Measurements from ENCODE around the gene NMNAT2.

Gene NMNAT2

DNA sequence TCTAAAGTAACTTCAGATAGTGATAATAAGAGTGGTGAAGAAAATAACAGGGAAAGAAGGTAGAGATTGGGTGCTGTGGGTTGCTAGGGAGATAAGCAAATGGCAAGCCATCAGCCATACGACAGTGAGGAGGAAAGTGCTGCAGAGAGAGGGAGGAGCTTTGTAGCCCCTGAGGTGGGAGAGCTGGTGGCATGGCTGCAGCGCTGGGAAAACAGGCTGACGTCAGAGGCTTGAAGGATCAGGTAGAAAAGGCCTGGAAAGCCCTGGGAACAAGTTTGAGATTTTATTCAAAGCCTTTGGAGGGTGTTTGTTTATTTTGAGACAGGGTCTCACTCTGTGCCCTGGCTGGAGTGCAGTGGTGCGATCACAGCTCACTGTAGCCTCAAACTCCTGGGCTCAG is 109.5 kb downstream of the NMNAT2 start:
- no peak for DNase-seq

DNA sequence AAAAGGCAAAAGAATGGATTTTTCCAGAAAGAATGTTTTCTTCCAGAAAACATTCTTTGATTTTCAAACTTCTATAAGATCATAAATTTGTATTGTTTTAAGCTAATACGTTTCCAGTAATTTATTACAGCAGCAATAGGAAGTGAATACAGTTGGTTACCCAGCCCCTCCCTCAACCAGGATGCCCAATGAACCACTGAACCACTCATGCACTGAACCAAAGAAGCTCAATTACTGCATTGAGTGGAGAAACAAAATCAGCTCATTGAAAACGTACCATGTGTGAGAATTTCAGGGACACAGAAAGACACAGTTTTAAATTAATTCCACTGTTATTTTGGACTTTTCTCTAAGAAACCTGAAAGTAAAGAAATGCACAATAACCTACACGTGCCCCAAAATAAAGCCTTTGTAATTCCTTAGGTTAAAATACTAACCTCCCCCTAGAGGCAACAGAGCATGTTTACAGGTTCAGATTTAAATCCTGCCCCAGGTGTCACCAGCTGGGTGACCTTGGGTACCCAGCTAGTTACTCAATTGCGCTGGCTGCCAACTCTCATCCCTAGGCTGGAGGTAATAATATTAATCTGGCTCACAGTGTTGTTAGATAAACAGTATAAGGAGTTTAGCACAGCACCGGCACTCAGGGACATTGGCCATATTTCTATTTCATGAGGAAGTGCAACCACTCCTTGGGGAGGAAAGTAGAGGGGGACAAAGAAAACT is 111.7 kb downstream of the NMNAT2 start:
- DNase-seq = no peak

DNA sequence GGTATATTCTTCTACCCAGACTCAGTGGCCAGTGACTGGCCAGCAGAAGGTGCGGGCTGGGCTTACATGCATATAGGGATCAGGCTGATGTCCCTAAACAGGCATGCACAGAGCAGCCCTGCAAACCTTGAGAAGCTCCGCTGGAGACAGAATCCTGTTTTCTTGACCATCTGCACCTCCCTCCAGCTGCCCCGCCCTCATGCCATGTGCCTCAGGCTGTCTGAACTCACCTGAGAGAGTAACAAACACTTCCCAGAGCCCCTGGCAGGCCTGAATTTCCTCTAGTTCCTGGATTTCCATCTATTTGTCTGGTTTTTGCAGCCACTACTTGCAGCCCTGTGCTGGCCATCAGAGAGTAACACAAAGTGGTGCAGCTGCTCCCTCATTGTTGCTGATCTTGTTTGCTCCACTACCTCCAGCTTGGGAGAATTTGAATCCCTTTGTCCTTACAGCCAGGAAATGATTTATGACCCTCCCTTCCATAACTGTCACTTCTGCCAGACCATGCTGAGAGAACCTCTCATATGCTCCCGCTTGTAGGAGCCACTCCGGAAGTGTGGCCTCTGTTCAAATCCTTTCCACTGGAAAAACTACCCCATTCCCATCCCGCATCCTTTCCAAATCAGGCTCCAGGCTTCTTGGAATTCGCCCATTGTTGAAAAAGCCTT is 113.6 kb downstream of the NMNAT2 start:
- DNase-seq = no peak

DNA sequence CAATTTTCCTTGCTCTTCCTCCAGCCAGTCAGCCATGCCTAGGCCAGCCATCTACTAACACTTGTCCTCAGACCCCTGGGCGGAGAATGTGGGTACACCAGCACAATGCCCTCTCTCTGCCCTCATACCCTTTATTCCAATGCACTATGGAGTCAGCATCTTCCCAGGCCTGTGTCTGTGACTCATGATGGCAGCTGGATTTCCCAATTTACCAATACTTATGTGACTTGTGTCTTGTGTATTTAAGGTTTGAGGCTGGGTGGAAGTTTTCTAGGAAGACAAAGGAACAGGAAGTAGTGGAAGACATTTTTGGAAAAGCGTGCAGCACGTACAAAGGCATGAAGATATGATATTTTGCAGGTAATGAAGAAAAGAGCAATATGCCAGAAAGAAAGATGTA is 114.3 kb downstream of the NMNAT2 start:
- no peak for DNase-seq

DNA sequence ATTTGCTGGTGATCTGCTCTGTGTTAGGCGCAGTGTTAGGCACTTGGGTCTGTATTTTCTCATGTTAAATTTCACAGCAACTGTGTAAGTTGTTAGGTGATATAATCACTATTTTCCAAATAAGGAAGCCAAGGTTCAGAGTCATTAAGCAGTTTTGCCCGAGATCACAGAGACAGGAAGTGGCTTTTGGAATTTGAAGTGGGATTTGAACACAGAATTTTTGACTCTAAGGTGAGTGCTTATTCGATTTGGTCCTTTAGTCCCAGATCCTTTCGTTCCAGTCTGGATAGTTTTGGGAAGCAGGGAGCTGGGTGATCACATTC is 114.9 kb downstream of the NMNAT2 start:
- no peak for DNase-seq

DNA sequence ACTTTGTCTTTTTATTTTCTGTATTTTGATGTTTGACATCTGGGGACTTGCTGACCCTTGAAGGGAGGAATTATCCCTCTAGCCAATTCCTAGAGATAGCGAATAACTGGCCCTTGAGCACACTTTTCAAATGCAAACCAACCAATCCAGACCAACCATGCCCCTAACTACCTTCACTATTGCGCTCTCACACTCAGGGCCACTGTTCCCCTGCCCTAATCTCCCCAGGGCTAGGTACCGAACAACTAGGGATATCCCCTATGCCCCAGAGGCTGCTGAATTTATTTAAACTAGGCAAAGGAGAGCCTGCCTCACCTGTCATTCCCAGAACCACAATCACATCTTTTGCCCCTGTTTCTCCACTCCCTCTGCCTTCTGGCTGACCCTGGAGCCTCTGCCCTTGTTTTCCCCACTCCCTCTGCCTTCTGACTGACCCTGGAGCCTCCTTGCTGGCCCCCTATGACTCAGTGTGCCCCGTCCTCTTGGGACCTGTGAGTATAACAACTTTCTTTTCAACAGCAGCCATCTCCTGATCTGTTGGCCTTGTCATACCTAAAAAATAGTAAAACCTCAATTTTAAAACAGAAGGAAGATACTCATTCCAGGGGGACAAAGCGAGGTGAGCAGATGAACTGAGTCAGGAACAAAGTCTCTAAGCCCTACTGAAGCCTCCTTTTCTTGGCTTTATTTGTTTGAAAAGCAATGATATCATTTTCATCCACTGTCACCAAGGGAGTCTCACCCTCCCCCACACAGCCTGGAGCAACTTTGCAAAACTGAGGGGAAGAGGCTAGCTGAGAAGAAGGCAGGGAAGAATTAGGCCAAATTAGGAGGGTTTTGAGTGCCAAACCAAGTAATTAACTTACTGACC is 115.5 kb downstream of the NMNAT2 start:
- no peak for DNase-seq

DNA sequence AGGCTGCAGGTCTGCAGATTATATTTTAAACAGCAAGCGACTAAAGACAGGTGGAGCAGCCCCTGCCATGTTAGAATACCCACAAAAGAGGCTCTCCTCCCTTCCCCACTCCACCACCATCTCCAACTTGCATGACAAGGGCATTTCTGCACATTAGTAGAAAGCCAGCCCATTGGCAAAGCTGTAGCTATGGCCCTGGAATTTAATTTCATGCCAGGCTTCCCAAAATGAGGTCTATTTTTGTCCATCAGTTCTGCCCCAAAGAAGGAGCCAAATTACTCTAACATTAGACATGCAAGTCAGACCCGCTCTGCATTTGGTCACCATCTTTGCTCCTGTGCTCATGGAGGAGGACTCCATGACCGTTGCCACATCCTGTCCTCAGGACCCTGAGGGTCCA is 116.9 kb downstream of the NMNAT2 start:
- no peak for DNase-seq

DNA sequence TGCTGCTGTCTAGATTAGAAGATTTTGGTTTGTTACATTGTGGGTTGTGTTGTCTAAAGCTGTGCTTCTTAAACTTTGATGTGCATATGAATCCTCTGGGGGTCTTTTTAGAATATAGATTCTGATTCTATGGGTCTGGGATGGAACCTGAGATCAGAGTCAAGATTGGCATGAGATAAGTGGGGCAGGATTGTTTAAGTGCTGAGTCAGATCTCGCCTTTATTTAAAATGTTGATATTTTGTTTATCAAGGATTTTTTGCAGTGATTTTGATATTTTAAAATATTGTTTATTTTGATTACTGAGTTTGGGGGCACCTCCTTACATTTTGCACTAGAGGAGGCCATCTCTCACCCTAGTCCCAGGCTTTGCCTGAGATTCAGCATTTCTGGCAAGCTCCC is 117.4 kb downstream of the NMNAT2 start:
- DNase-seq = no peak

DNA sequence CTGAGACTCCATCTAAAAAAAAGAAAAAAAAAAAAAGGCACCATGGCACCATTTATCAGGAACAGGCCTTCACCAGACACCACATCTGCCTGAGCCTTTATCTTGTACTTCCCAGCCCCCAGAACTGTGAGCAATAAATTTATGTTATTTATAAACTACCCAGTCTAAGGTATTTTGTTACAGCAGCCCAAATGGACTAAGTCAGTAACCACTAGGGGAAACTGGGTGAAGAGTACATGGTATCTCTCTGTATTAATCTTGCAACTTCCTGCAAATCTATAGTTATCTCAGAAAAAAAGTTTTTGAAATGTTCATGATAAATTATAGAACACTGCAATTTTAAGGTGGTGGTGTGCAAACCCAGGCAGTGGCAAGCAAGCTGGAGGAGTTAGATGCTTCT is 117.8 kb downstream of the NMNAT2 start:
- DNase-seq = no peak

DNA sequence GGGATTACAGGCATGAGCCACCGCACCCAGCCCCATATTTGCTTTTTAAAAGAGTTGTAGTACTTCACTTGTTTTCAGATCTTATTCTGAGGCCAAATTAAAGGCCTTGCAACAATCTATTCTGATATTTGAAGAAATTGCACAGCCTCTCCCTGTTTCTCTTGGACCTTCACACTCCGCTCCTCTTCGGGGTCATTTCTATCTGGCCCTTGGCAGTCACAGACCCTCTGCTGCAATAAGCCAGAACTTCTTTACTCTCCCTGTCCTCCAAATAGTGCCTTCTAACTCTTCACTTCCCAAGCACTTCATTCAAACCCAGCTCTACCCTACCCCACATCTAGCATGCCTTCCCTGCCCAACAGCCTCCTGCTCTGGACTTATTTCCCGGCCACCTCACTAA is 121.4 kb downstream of the NMNAT2 start:
- no peak for DNase-seq

DNA sequence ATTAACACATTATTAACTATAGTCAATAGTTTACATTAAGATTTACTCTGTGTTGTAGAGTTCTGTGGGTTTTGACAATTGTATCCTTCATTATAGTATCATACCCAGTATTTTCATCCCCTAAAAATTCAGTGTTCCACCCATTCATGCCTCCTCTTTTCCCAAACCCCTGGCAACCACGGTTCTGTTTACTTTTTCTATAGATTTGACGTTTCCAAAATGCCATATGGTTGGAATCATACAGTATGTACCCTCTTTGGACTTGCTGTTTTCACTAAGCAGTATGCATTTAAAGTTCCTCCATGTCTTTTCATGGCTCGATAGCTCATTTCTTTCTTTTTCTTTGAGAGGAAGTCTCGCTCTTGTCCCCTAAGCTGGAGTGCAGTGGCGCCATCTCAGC is 122.7 kb downstream of the NMNAT2 start:
- DNase-seq = no peak

DNA sequence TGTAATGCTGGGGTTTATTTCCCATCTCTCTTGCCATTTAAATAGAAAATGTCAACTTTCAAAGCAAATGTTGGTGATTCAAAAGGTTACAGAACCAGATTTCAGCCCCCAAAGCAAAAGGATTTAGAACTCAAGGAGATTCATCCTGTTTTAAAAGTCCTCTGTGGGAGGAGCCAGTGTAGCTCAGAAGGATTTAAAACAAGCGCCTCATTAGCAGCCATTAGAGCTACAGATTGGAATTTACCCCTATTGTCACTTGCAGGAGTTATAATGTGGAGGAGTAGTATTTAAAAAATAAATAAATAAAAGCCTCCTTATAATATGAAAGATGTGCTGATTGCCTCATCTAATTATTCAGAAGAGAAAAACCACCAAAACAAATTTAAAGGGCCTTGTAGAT is 124.3 kb downstream of the NMNAT2 start:
- DNase-seq = no peak

DNA sequence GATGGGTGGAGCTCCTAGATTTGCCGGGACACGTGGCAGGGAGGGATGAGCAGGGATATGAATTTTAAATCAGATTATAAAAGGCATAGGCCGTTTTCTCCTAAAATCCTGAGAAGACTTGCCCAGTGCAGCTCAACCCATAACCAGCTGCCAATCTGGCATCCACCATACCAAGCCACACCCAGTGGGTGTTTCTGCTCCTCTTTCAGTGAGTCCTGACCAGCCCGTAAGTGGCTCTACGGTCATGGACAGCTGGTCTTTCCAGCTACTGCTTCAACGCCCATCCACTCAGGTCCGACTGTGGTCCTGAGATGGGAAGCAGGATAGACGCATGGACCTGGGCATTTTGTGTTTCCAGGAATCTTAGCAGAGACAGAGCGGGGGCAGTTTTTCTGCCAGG is 124.9 kb downstream of the NMNAT2 start:
- DNase-seq = no peak

DNA sequence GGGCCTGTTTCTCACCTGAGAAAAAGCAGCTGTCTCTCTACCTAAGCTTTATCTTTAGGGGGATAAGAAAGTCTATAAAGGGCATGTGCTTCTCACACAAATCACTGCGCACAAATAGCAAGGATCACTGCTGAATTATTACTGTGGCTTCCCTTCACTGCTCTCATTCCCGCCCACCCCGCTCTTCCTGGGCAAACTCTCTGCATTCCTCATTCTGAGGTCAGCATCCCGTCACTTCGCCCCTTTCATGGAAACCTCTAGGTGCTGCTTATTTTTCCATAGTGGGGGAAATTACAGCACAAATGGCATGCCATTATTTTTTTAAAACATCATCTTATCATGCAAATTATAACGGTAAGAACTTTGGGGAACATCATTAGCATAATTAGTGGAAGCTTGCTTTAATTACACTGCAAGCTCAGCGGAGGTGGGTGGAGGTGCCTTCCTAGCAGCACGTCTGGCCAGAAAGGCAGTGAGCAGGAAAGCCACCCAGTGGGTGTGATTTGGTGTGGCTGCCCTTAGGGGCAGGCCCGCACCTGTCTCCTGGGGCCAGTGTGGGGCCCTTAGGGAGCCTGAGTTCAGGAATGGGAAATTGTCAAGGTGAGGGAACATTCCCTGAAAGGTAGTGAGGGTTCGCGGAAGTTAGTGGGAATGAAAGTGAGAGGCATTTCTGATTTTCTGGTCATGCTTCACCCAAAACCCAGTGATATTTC is 126.2 kb downstream of the NMNAT2 start:
- no peak for DNase-seq

DNA sequence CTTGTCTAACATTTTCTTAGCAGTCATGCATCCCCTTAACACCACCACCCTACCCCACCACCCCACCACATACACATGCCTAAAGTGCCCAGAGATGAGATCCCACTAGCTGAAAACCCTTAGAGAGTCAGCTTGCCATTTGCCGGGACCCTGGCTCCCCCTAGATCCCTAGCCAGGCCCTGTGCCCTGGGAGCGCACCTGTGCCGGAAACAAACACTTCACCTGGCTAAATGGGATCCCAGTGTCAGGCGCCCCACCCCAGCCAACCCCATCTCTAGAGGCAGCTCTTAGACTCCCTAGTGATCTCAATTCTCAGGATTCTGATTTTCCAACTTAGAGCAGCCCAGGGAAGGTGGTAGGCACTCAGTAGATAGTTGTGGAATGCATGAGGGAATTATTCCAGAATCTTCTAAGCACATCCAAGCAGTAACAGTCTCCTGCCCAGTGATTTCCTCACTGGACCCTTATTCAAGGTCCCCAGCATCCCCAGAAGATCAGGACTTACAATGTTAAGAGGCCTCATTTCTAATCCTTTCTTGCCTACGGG is 126.9 kb downstream of the NMNAT2 start:
- no peak for DNase-seq

DNA sequence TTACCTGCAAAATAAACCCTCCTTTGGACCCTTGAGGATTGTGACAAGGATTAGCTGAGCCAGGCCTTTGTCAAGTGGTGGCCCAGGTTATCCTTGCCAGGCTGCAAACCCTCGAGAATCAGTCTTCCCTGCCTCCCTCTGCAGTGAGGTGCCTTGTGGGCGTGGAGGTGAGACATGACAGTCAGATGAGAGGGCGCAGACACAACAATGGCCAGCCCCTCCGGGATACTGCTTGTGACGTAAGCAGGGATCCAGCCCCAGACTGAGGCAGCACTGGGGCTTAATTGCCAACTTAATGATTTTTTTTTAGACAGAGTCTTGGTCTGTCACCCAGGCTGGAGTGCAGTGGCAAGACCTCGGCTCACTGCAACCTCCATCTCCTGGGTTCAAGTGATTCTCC is 127.6 kb downstream of the NMNAT2 start:
- DNase-seq = no peak

DNA sequence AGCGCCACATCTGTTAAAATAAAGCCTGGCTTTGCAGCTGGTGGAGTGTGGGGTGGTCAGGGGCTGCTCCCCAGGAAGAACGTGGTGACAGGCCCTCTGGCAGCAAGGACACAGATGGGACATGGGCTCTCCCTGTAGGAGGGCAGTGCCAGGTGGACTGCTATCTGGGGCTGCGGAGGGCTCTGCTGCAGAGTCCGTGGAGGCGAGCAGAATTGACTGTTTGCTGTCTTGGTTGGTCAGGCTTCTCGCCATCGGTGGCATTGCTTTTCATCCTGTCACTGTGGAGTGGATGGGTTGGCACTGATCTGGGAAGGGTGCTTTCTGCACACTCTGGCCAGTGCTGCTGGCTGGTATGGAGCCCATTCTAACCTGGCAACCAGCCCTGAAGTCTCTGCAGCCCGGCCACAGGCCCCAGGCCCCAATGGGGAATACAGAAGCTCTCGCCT is 129.1 kb downstream of the NMNAT2 start:
- DNase-seq = no peak

DNA sequence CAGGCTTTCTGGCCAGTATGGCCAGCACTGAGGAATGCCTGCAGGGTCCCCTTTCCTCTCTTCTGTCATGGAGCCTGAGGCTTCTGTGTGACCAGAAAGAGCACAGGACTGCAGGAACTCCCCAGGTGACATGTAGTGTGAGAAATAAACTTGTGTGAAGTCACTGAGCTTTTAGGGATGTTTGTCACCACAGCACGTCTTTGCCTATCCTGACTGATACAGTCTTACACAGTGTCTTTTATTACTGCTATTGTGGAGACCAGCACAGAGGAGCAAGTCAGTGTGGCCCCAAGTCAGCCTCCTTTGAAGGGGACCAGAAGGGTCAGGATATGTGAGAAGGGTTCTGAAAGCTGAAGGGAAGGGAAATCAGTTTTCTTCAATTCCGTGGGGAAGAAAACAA is 129.6 kb downstream of the NMNAT2 start:
- DNase-seq = no peak

DNA sequence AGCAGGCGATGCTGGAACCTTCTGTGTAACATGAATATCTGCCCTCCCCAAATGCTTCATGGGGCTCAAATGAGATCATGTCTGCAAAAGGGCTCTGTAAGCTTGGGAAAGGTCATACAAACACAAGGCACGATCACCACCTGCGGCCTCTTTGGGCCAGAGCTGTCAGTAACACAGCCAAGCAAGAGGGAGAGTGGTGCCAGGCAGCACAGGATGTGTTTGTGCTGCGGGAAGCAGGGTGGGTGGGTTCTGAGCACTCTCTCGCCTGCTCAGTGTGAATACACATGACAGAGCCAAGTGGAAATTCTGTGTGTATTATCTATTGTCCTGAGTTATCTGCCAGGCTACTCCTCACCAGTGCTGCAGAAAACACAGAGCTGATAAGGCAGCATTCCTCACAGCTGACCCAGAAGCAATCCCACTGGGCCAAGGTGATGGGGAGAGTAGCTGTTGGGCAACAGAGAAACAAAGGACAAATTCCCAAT is 130.9 kb downstream of the NMNAT2 start:
- DNase-seq = no peak

DNA sequence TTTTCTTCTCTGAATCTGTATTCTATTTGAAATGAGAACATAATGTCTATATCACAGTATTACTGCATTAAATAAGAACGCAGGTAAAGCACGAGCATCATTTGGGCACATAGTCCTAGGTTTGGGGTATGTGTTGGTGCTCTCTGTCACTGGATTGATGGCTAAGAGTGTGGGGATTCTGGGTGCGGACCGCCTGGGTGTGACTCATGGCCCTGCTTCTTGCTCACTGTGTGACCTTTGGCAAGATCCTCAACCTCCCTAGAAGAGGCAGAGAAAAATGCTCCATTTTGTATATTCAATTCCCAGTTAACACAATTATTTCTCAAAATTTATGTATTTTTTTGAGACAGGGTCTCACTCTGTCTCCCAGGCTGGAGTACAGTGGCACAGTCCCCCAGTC is 132.4 kb downstream of the NMNAT2 start:
- DNase-seq = no peak

DNA sequence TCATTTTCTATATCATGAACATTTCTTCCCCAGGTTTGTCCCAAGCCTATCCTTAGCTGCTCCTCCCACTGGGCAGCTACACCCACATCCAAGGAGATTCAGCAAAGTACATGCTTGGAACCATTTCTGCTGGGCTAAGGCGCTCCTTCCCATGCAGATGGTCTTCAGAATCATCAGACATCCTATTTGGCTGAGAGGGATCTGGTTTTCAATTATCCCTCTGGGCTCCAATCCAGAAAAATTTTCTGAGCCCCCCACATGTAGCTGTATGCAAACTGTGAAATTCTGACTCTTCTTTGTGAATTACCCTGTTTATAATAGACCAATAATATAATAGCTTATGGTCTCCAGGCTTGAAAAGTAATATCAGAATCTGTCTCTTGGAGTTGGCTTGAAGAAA is 132.9 kb downstream of the NMNAT2 start:
- no peak for DNase-seq

DNA sequence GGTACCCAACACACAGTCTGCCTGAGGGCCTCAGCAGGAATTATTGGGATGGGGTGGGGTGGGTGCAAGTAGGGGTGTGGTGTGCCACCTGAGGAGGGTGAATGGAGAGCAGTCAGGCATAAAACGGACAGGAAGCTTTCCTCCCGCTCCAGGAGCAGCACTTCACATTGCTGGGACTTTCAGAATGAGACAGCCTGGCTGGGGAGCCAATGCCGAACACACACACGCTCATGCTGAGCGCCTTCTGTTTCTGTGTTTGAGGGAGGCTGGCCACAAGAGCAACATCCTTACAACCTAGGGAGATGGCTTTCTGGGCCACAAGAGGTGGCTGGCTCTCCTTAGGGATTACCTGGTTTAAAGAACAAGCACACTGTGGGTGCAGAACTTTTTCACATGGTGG is 134.1 kb downstream of the NMNAT2 start:
- no peak for DNase-seq

DNA sequence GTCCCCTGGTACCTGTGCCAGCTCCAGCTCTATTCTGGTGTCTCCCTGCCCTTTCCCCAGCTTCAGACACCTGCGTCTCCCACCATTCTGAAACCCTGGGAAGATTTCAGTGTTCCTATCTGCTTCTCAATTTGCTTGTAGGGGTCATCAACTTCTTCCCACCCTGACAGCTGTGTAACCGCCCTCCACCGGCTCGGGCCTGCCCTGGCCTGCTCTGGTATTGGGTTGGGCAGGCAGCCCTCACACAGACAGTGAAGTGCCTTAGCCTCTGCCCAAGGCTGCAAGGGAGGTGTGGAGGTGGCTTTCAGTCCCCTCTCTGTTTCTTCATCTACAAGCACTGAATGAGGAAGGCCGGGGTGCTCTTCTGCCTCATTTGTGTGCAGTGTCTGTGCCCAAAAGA is 134.9 kb downstream of the NMNAT2 start:
- no peak for DNase-seq
